ENCODE results near the gene SRI.

Gene SRI

DNA sequence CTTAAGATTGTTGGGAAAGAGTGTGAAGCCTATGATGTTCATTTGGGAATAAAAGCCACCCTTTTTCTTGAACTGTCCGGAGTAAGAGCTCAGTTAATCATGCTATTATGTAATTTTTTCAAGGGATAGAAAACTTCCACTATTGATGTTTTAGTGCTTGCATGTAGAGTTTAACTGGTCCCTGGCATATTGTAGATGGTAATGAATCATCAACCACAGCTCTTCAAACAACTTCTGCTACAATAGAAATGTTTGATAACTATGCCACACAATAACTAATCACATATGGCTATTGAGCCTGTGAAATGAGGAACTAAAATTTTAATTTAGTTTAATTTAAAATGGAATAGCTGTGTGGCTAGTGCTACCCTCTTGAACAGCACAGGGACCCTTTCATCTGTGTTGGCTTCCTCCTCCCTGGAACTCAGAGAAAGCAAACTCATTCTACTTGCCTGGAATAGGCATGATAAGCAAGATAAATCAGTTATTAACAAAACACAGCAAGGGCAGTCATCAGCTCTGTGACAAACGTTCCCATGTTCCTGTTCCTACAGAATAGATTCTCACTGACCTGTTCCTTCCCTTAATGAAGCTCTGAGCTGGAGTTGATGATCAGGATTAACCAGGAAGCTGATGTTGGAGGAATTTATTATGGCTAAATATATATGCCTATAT is 4.9 kb upstream of the SRI start:
- no peak for DNase-seq

DNA sequence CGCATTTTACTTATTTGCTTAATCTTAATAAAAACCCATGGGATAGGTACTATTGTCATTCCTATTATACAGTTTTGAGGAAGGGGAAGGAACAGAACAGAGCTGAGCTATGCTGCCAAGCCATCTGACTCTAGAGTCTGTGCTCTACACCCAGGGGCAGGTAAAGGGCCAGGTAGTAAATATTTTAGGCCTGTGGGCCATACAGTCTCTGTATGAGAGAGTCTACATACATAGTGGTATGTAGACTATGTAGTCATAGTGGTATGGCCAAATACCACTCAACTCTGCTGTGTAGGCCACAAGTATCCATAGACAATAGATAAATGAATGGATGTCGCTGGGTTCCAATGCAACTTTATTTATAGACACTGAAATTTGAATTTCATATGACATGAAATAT is 3.4 kb upstream of the SRI start:
- no peak for DNase-seq

DNA sequence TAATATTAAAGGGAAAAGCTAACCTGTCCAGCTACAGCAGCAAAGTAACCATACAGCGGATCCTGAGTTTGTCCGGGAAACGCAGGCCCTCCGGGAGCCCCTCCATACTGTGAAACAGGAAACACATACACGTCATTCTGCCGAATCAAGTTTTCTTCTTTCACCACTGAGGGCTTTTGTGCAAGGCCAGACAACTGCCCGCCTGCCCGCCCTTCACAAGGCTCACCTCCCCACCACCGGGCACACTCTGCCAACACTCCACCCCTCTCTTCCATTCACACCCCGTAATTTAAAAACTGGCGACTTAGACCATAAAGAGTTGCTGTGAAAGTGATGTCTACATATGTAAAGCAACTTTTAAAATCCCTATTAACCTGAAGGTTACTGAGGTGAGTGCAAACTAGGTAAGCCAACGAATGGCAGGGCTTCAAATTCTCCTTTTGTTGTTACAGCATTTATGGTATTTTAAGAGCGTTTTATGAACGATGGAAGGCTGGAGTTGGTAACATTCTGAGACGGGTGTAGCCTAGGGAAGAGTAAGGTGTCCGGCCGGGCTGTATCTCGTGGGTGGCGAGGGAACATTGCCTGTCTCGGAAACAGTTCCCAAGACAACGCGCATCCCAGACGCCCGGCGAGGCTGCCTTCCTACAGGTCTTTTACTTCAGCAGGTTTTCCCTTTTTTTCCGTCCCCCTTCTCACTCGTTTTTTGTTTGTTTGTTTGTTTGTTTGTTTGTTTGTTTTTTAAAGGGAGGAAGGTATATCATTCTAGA is 817 bp downstream of the SRI start:
- peak in 3 of 5 donors; percentile 11 to 59 (median 15) for DNase-seq

DNA sequence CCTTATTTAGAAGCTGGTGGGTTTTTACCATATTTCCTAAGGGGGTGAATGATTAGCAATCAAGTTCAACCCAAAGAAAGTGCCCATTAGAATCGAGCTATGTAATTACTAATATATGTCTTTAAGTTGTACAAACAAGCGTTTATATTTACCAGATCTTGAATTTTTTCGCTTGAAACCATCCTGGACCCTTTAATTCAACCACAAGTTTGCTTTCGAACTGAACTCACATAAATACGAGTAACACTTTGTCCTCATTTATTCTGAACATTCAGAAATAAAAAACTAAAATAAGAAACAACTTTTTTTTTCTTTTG is 1.5 kb downstream of the SRI start:
- peak in 1 of 5 donors; percentile 1 for DNase-seq

DNA sequence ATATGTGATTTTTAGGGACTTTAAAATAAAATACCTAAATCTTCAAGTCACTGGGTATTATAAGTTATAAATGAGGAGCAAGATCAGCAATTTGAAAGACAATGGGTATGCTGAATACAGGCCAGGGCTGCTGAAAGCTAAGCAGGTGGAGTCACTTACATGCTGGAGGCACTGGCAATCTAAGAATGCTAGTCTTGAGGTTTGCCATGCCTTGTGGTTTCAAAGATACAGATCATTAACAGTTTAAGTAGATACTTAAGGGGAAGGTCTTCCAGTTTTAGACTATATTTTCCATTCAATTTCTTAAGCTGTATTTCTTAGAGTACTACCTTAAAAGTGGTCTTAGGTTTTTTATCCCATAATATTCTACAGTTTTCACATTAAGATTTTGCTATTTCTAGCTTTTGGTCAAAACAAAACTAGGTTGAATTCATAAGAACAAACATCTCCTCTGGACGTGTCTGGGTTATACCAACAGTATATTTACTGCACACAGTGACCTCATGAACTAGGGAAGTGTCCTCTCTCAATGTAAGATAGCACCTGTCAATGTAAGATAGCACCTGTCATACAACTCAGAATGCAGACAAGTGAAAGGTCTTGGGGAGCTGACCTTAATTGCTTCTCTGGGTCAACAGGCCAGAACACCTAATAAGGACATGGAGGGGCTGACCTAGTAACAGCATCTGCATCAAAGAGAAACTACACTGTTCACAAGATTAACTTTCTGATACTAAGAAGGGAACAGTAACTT is 2.0 kb downstream of the SRI start:
- DNase-seq = peak in 1 of 5 donors; percentile 47

DNA sequence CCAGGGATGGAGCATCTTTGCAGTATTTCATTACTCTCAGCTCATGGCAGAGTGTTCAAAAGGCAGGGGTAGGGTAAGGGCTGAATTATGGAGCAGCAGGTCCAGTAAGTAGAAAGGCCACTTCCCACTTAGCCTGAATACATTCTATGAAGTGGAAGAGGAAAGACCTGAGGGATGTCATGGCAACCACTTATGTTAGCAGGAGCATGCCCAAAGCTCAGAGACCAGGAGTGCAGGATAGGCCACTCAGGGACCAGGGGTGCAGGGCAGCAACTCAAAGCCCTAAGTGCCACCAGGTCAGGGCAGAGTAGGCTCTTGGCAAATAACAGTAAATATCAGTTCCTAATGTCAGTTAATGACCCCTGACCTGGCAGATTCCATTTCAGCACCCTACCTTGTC is 3.6 kb downstream of the SRI start:
- DNase-seq = no peak

DNA sequence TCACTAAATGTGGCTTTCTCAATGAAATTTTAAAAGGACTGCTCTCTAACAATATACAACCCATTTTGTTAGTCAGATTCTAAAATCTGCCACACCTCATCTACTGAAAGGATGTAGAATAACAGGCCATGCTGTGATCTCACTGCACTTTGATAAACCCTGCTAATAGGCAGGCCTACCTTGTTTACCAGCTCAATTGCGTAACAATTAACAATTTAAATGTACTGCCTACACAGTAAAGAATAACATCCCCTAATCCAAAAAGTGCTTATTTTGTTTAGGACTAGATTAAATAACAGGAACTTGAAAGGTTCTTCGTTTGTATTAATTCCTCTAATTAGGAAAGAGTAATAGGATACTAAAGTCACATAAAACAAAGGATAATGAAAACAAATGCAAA is 4.5 kb downstream of the SRI start:
- no peak for DNase-seq

DNA sequence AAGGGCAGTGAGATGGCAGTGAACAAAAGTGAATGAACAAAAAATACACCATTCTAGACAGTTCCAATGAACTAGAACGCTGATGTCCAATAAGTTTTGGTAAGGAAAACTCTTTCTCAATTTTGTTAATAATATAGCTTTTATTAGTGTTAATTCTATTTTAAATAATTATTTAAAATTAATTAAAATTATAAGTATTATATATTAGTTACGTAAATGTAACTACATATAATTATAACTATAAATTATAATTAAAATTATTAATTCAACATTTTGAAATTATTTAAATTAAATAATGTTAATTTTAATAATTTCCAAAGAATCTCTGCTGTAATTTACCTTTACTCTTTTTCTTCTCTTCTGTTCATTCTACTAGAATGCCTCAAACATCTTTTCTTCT is 5.4 kb downstream of the SRI start:
- DNase-seq = no peak

DNA sequence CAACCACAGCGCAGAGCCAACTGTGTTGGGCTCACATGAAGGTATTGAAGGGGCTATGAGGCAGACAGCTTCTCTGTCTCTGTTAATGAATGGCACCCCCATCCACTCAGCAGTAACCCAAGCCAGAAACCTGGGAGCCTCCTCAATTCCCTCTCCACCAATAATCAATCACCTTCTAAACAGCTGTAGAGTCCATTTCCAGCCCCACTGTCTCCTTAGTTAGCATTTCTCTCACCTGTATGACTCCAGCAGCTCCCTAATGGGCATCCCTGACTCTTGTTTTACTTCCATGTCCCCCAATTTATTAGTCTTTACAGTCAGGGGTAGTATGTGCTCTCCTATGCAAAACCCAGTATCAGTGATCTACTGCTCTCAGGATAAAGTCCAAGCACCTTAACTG is 6.9 kb downstream of the SRI start:
- DNase-seq = no peak

DNA sequence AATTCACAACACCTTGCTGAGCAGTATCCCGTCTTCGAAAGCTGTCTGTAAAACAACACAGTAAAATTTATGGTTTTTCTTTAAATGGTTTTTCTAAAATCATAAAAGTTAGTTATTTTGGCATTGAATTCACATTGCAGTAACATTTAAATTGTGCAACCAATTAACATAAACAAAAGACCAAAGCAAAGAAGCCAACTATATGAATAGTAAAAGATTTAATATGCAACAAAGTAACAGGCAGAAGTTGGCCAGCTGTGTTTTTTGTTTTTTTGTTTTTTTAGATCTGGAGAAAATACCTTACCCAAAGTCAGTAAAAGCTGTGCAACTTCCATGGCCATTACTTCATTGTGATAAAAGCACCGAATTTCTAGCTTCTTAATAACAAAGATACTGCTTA is 11.3 kb downstream of the SRI start:
- DNase-seq = no peak

DNA sequence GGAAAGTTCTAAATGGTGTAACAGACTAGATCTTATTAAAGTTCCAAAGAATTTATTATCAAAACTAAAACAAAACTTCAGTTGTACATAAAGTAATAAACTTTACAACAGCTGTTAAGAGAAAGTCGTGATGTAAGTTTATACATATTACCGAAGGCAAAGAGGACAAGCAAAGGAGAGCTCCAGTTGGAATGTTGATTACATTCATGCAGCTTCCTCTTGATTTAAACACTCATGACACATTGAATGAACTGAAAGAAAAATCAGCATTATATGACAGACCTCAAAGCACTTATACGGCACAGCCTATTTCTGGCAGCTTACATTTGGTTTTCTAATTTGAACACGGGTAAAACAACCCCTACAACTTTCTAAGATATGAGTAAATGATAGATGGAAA is 13.6 kb downstream of the SRI start:
- DNase-seq = no peak

DNA sequence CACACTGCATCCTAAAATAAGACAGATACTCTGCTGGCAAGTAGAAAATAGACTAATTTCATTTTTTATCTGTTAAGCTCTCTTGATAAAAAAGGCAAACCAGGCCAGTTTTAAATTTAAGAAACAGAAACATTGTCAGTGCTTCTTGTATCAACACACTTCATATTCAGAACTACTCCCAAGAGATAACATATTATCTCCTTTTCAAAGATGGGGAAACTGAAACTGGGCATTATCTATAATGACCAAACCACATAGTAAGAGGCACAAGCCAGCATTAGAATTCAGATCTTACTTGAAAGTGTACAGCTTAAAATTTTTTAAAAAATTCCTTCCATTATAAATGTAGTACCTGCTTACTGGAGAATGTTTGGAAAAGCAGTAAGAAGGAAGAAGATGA is 14.7 kb downstream of the SRI start:
- DNase-seq = no peak

DNA sequence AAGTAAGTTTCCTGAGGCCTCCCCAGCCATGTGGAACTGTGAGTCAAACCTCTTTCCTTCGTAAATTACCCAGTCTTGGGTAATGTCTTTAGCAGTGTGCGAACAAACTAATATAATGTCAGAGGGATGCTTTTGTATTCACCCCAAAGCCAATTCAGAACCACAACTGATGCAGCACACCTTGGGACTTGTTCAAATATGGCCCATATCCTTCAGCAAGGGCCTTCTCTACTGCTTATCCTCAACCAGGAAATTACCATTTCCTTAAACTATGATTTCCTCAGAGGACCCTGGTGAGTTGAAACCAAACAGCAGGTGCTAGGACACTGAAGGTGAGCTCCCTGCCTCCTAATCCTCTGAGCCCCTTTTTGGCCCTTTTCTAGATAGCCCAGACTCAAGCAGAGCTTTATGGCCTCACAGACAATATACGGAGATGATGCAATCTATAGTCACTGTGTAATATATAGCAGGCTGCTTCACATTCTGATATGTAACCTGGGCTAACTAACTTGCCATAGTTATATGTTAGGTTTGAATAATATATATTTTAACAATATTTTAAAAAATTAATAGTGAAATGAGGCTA is 15.2 kb downstream of the SRI start:
- DNase-seq = no peak

DNA sequence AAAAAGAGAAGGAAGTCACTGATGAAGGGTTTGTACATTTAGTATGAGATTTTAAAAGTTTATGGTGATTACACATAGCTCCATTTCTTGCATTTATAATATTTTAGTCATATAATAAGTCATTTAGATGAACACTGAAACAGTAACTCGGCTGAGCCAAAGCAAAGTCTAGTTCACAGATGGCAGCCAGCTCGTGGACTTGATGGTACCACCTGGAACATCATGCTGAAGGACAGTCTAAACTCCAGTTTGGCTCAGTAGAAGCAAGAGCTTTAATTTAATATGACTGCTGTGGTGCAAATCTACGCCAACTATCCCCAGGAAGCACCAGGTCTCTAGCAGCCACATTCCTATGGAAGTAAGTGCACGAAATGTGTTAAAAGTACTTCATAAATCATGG is 16.4 kb downstream of the SRI start:
- no peak for DNase-seq

DNA sequence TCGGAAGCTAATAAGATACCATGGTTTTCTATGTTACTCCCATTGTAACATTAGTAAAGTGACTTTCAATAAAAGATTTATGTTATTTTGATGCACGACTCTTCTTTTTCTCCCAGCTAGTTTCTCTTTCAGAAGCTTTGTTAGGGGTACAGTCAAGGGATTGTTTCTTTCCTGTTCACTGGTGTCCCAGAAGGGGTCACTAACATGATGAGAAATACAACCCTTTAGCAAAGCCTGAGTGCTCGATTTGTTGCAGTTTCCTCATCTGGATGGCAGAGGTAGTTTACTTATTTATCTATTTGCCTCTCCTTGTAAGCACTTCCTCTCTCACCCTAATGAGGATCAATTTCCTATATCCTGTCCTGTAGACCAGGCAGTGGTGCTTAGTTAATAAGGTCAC is 17.0 kb downstream of the SRI start:
- DNase-seq = no peak

DNA sequence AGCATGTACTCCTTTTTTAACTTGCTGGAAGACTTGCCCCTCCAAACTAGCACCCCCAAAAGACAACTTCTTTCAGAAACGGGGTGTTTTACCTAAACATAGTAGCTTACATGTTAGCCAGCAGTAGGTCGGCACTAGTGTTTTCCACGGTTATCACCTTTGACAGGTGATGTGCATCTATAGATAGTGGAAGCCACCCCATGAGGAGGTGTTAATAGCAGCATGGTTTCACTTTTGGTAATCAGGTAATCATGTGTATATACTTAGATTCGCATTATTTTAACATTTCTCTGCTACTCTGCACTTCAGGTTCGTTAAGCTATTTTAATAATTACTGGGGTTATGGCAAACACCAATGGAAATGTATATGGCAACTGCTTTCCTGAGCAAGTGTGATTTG is 17.6 kb downstream of the SRI start:
- DNase-seq = no peak

DNA sequence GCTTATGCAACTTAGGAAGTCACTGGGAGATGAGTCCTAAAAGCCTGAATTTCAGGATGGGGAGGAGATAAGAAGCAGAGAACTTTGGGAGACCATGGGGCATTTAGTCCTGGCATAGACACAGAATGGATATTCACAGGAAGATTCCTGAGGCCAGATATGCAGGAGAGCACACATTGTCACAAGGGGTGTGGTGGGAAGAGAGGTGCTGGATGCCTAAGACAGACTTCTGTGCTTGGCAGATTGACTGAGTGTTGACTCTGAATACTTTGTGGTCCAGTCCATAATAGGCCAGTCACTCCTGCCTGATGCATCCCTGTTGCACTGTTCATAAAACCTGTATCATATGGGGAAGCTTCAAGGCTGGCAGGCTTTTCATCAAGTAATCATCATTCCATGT is 18.5 kb downstream of the SRI start:
- no peak for DNase-seq

DNA sequence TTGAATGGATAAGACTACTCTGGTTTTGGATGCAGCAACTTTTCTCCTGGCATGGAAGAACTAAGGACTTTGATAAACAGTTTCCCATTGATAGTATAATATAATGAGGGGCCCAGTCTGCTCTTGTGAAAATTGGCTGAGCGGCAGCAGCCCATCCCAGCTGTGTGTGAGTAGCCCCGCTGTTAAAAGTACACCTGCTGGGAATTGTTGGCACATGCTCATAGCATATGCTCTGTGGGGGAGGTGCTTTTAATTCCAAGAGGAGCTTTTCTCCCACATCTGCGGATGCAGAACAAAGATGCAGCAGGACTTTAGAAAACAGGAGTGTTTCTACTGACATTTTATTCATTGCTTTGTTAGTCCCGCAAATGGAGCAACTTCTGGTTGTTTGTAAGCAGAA is 19.0 kb downstream of the SRI start:
- DNase-seq = no peak

DNA sequence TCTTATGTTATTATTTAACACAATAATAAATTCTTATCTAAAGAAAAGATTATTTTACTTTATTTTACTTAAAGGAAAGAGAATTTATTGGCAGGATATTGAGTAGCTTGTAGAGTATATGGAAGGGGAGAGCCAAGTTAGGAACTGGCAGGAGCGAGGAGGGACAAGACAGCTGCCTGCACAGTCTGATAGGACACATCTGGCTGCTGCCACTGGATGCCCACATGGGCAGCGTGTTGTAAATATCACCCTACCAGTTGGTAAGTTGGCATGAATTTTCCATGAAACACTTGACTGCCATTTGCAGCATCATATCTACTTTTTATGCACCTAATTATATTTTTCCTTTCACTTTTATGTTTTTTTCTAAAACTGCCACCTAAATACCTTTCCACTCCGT is 19.6 kb downstream of the SRI start:
- no peak for DNase-seq

DNA sequence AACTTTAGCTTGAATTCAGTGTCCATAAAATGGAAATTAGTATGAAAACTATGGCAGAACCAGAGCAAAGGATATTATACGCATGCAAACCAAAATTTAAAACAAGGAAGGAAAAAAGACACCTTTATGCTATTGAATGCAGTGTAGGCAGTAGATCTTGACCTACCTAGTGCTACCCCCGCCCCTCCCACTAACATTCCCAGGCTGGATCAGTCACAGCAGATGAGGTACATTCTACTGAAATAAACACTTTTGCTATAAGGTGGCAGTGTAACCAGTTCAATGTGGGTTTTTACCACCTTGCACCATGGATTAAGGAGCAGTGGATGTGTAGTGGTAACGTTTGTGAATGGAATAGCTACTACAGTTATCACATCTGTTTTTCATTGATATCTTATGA is 27.9 kb downstream of the SRI start:
- no peak for DNase-seq

DNA sequence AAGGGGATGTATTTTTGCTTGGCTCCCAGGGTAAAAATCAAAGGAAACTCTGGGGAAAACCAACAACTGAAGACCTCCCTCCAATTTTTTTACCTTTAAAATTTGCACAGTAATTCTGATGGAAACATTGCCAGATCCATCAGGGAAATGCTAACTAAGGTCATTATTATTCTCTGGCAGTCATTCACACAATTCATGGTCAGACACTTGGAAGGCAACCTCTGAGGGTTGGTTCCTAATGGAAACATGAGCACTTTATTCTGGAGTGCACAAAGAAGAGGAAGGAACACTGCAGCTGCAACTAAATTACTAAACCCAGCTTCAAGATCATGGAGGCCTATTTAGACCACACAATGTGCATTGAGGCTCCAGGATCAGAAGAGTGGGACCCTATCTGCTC is 34.2 kb downstream of the SRI start:
- no peak for DNase-seq

DNA sequence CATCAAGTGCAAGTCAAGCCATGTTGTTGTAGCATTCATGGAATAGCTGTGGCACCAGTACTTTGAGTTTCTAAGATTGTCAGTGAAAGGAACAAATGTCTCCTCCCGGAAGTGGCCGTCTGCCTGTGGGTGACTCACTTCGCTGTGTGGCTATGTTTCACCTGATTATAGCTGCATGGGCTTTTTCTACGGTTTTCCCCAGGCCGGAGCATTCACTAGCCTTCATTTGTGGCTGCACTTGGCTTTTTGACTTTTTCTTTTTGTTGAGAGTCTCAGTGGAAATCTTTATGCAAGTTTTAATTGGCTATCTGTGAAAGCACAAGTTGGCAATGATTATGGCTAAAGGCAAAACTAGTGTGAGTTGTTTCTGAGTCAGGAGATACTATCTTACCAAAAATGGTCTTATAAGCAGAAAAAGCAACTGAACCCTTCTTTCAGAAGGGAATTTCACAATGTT is 35.0 kb downstream of the SRI start:
- no peak for DNase-seq

DNA sequence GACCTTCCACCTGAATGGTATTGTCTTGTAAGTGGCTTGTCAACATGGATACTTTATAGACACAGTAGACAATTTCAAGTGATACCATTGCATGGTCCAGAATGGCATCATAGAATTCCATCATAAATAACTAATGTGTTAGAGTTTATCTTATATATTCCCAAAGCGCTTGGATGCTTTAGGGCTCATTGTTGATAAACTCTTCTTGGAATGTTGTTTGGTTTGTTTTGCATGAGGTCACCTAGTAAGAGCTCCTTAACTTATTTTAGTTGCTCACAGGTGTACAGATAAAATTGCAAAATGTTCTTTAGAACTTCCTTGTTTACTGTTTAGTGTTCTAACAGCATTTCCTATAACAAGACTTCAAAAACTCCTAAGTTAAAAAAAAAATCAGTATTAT is 36.8 kb downstream of the SRI start:
- DNase-seq = no peak

DNA sequence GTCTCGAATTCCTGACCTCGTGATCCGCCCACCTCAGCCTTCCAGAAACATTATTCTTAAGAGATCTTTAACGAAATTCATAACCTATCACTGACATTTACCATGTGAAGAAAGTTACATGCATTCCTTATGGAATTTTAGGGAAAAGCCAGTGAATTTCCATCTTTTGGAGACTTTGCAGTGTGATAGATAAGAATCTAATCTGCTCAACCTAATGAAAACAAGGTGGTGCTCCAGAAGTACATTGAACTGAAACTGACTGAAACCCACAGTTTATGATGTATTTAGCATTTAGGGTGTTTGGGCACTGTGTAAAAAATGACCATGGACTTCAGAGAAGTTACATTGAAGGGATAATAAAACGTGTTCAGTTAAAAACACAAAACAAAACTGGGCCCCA is 43.6 kb downstream of the SRI start:
- DNase-seq = no peak
